ENCODE measurements around the gene LAIR1.

GRCh38 chr19:54312011-54312410, 52.7 kb downstream of the LAIR1 start:
- TF ChIP-seq ZBTB26 (tag by site-specific recombination; optimal IDR thresholded peaks at IDR 0.05): no peak
- TF ChIP-seq CTCF (tag by site-specific recombination; IDR thresholded peaks at IDR 0.05): no peak
- no peak for TF ChIP-seq ZBTB6 (tag by site-specific recombination; IDR thresholded peaks at IDR 0.05)
- no peak for TF ChIP-seq ZNF558 (tag by site-specific recombination; IDR thresholded peaks at IDR 0.05)
- no peak for TF ChIP-seq ZBTB11 (tag by site-specific recombination; conservative IDR thresholded peaks at IDR 0.05; ENCODE audit: low read depth)
- TF ChIP-seq REST (tag by site-specific recombination; IDR thresholded peaks at IDR 0.05): no peak
- no peak for TF ChIP-seq ZNF148 (tag by site-specific recombination; IDR thresholded peaks at IDR 0.05; ENCODE audit: borderline replicate concordance)
- no peak for TF ChIP-seq ZNF146 (tag by site-specific recombination; IDR thresholded peaks at IDR 0.05)
- no peak for TF ChIP-seq ZNF324 (tag by site-specific recombination; IDR thresholded peaks at IDR 0.05)
- TF ChIP-seq ZNF398 (tag by site-specific recombination; IDR thresholded peaks at IDR 0.05): no peak
- TF ChIP-seq ZNF830 (tag by site-specific recombination; IDR thresholded peaks at IDR 0.05; ENCODE audit: low read depth): no peak
- no peak for TF ChIP-seq ELK4 (IDR thresholded peaks at IDR 0.05; ENCODE audit: borderline replicate concordance, low read depth, low read length)
